Lower leg skin (tissue), 3 donors: ENCODE results near the gene PDP2.

Experiments used
- CTCF ChIP-seq, 3 donors: fragments of 450-650 bp; IDR thresholded peaks; one replicate each; pipeline ENCODE4 v1.5.1; 2016; ENCODE audit warnings: antibody characterized with exemption in 3 of 3, mild to moderate bottlenecking in 3 of 3, moderate library complexity in 2 of 3
- POLR2A ChIP-seq, 2 donors: fragments of 450-650 bp; IDR thresholded peaks; one replicate each; pipeline ENCODE4 v1.6.1; 2016 to 2017; ENCODE audit warnings: antibody characterized with exemption in 2 of 2, mild to moderate bottlenecking in 1 of 2, moderate library complexity in 1 of 2

DNA sequence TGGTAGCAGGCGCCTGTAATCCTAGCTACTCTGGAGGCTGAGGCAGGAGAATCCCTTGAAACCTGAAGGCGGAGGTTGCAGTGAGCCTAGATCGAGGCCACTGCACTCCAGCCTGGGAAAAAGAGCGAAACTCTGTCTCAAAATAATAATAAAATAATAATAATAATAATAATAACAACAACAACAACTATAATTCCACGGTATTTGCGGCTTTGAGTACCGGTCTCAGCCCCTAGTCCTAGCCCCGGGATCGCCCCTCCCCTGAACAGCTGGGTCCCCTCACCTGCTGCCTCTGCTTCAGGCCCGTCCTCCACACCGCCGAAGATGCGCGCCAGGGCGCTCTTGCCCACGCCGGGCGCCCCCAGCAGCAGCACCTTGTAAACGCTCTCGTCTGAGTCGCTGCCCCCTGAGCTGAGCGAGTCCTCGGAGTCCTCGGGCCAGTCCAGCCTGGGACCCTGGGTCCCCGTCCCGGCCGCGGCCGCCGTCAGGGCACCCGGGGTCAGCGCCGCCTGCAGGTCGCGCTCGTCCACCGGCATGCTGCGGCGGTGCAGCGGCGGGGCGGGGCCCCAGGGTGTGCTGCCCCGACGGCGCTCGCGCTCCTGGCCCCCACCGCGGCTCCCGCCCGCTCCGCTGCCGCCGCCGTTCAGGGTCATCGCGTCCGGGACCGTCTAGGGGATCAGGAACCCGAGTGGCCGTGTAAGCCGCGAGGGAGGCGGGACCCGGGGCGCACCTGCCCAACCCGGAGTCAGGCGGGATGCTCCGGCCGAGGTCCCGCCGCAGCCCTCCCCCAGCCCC lies 44.4 kb downstream of the PDP2 start:
- TF ChIP-seq CTCF (IDR thresholded peaks at IDR 0.05) = no peak
- TF ChIP-seq POLR2A (IDR thresholded peaks at IDR 0.05) = no peak
